GM19023 (cell line): Measurements from ENCODE around the gene SSH2.
A peak's percentile ranks its signal among the peaks of the same experiment; 100 is the strongest.

ENCODE experiments used
- ATAC-seq: cut with Tn5 transposase; IDR thresholded peaks from one replicate; pipeline ENCODE4 v1.9.1; 2021; ENCODE audit warnings: mild to moderate bottlenecking, moderate library complexity; ENCODE audit not compliant: unreplicated experiment

Gene SSH2

GRCh38 chr17:29594519-29595090 lies 335.4 kb downstream of the SSH2 start:
- no peak for ATAC-seq

GRCh38 chr17:29593591-29594518 lies 336.2 kb downstream of the SSH2 start:
- ATAC-seq, result no peak

GRCh38 chr17:29592850-29593551 lies 337.0 kb downstream of the SSH2 start, which contains the start of gene ANKRD13B:
ANKRD13B (plus strand) TSS chr17:29593132; CDS start chr17:29593622, 490 bp downstream.
- ATAC-seq, result no peak

- ATAC-seq, result no peak
Observed at GRCh38 chr17:29591737-29592608, 338.1 kb downstream of the SSH2 start.

- ATAC-seq, result no peak
Observed at GRCh38 chr17:29591146-29591736, 338.8 kb downstream of the SSH2 start.

GRCh38 chr17:29590411-29591145 lies 339.4 kb downstream of the SSH2 start:
- ATAC-seq, result no peak

GRCh38 chr17:29589524-29590410 lies 340.3 kb downstream of the SSH2 start, which contains the start of gene GIT1:
GIT1 (minus strand) TSS chr17:29589648; CDS start chr17:29589378, 270 bp downstream.
- ATAC-seq, result peak; percentile 58

GRCh38 chr17:29588562-29589411 lies 341.2 kb downstream of the SSH2 start:
- ATAC-seq, result peak; percentile 24

- no peak for ATAC-seq
Observed at GRCh38 chr17:29588017-29588561, 341.9 kb downstream of the SSH2 start.

GRCh38 chr17:29587591-29587990 lies 342.4 kb downstream of the SSH2 start:
- ATAC-seq, result no peak

GRCh38 chr17:29586676-29587469 lies 343.2 kb downstream of the SSH2 start:
- no peak for ATAC-seq

GRCh38 chr17:29585080-29585751 lies 344.8 kb downstream of the SSH2 start:
- ATAC-seq, result no peak

- ATAC-seq, result no peak
Observed at GRCh38 chr17:29584452-29585079, 345.5 kb downstream of the SSH2 start.

GRCh38 chr17:29583324-29584248 lies 346.4 kb downstream of the SSH2 start:
- ATAC-seq, result no peak
